Midbrain (tissue), 1 donor: ENCODE measurements around the gene DCUN1D4.

Experiments used
- DNase-seq: peaks from one replicate; lab custom pipeline; 2025; lab: John Stamatoyannopoulos, UW

Gene DCUN1D4

DNA sequence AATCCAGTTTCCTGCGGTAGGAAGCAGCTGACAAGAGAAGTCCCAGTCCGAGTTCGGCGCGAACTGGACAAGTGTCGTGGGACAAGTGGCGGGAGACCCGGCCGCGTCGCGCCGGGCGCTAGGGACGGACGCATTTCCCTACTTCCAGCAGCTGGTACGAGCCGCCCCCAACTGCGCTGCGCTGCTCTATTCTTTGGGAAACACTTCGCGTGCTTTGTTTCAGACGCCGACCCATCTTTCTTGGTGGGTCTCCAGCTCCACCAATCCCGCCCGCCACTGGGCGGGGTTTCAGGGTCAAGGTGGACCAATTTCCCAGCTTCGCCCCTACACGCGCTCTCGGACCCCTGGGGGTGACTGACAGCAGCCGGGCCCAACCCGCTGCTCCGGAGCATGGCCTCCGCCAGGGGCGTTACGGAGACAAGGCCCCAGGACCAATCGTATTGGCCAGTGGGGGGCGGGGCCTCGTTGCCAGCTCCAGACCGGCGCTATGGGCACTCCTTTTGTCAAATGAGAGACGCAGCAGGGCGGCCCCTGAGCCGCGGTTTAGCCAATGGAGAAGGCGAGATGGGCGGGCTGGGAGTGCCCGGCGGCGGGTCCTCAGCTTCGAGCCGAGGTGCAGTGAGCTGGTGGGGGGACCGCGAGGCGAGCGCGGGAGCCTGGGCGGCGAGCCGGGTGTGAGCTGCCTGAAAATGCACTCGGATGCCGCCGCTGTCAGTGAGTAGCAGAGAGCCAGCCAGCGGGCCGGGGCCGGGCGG is at the start of gene DCUN1D4:
Gene DCUN1D4, plus strand, starts transcription at position 600 of the 755 bp plus-strand sequence. Its CDS starts 90 bp downstream, at position 690.
- DNase-seq: peak; percentile 100

DNA sequence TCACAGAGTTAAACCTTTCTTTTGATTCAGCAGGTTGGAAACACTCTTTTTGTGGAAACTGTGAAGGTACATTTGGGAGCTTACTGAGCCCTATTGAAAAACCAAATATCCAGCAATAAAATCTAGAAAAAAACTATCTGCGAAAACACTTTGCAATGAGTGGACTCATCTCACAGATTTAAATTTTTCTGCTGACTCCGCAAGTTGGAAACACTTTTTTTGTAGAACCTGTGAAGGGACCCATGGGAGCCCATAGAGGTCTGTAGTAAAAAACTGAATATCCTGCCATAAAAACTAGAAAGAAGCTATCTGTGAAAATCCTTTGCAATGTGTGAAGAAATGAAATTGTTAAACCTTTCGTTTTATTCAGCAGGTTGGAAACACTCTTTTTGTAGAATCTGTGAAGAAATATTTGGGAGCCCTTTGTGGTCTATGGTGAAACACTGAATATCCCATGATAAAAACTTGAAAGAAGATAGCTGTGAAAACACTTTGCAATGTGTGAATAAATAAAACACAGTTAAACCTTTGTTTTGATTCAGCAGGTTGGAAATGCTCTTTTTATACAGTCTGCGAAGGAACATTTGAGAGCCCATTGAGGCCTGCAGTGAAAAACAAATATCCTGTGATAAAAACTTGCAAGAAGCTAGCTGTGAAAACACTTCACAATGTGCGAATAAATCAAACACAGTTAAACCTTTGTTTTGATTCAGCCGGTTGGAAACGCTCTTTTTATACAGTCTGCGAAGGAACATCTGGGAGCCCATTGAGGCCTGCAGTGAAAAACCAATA is 22.3 kb upstream of the DCUN1D4 start:
- DNase-seq: no peak

DNA sequence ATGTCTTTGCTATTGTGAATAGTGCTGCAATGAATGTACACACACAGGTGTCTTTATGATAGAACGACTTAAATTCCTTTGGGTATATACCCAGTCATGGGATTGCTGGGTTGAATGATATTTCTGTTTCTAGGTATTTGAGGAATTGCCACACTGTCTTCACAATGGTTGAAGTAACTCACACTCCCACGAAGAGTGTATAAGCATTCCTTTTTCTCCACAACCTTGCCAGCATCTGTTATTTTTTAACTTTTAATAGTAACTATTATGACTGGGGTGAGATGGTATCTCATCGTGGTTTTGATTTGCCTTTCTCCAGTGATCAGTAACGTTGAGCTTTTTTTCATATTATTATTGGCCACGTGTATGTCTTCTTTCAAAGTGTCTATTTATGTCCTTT is 17.6 kb upstream of the DCUN1D4 start:
- no peak for DNase-seq

DNA sequence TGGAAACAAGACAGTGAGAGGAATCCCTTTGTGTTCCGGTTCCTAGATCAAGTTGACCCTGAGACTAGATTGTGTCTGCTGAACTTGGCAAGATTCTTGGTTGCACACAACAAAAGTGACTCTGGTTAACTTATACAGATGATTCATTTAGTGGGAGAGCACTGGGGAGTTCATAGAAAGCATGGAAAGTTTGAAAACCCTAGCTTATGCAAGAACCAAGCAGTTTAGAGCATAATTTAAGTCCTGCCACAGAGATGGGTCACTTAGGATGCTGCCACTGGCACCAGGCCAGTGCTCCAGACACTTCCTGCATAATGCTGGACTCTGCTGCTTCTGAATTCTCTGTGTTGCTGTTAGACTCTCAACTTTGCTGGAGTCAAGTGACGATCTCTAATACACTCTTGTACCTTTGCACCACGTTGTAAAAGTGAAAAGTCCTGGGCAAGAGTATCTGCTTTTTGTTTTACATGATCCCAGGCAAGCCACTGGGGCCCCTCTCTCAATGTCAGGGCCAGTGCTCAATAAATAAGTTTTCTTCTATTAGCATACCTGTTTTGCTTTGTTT is 12.7 kb upstream of the DCUN1D4 start:
- DNase-seq: no peak

DNA sequence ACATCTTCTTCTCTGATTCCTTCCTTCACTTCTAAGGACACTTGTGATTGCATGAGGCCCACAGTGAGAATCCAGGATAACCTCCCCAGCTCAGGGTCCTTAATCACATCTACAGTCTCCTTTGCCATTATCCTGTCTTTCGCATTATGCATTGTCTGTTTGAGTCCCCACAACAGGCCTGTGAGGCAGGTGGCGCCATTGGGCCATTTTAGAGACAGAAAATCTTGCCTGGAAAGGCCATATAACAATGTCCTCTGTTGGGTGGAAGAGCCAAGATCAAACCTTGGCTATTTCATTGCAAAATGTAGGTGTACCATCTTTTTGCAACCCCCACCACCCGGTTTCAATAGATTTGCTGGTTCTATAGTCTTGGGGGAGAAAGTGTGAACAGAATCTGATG is 11.8 kb upstream of the DCUN1D4 start:
- DNase-seq: peak; percentile 63

DNA sequence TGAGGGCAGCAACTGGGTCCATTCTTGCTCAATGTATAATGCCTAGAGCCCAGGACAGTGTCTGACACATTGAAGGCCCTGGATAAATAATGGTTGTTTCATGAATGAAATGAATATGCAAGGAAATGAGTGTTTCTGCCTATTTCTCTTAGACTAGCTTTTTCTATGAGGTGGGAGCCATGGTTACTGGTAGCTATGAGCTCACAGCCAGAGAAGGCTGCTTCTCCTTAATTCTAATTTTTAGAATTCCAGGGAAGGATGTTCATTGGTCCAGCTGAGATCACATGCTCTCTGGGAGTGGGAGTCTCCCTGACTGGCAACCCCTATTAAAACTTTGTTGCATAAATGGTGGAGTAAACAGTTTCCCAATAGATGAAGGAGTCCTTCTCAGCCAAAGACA is 9.7 kb upstream of the DCUN1D4 start:
- DNase-seq: no peak

DNA sequence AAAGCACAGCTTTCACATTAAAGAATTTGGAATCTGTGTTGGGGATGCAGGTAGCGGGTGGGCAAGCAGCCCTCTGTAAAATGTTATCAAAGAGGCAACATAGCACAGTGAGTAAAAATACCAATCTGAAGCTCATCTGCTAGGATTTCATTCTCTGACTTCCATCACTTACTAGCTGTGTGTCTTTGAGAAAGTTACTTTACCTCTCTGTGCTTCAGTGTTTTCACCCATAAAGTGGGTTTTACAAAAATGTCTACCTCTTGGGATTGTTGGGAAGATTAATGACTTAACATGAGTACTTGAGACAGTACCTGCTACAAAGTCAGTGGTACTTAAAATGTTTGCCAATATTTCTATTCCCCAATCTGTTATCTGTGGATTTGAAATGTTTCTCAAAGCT is 7.9 kb upstream of the DCUN1D4 start:
- no peak for DNase-seq

DNA sequence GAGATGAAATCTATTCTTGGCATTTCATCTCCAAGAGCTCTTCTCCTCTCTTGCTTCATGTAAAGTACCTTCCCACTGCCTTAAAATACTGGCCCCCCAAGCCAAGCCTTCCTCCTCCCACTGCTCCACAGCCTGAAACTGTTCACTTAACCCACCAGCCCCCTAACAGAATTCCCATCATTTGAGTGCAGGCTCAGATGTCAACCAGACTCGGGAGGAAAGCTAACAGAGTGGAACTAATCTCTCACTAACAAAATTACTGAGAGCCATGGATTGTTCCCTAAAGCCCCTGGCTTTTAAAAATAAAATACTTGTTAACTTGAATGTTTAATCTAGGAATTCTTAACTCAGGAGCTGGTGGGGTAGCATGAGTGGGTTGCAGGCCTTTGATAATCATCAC is 7.1 kb upstream of the DCUN1D4 start:
- DNase-seq: no peak

DNA sequence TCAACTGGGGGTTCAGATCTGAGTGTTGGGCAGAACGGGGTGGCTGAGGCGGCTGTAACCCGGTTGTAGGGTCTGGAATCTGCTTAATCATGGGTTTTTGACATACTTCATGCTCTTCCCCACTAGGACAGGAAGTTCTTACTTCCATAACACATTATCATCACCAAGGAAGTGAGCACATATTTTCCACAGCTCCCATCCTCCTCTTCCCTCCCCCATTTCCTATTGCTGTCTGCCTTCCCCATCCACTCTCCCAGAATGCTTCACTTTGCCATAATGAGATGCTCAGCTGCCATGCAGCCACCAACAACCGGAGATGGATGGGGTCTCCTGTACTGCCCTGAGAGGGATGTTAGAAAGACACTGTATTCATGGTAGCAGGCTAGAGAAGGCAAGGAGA is 6.4 kb upstream of the DCUN1D4 start:
- no peak for DNase-seq

DNA sequence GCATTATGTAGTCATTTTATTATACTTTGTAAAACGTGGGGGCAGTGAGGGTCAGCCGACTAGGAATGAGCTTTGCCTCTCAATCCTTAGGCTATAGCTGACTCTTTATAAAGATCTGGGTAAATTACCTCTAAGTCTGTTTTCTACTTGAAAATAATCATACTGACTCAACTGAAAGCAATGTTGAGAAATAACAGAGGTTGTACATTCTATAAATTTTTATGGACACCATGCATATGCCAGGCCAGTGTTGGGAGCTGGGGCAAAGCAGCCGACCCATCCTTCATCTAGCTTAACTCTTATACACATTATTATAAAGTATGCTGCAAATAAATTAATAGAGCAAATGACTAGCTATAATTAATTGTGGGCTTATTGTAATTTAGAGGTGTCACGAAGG is 2.2 kb upstream of the DCUN1D4 start:
- no peak for DNase-seq

DNA sequence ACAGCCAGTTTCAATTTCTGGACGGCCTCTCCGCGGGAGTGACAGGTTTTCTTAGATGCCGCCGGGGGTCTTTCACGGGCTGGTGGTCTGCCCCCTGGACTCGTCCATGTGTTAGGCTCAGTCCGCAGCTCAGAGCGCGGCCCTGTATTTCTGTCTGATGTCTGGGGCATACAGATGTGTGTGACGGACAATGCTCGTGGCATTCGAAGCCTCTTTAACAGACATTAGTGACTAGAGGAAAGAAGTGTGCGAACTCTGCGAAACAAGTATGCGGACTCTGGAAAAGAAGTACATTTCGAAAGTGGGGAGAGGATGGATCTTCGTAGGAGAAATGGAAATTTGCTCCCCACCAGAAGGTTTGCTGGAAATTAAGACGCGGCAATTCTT is 793 bp upstream of the DCUN1D4 start:
- no peak for DNase-seq

DNA sequence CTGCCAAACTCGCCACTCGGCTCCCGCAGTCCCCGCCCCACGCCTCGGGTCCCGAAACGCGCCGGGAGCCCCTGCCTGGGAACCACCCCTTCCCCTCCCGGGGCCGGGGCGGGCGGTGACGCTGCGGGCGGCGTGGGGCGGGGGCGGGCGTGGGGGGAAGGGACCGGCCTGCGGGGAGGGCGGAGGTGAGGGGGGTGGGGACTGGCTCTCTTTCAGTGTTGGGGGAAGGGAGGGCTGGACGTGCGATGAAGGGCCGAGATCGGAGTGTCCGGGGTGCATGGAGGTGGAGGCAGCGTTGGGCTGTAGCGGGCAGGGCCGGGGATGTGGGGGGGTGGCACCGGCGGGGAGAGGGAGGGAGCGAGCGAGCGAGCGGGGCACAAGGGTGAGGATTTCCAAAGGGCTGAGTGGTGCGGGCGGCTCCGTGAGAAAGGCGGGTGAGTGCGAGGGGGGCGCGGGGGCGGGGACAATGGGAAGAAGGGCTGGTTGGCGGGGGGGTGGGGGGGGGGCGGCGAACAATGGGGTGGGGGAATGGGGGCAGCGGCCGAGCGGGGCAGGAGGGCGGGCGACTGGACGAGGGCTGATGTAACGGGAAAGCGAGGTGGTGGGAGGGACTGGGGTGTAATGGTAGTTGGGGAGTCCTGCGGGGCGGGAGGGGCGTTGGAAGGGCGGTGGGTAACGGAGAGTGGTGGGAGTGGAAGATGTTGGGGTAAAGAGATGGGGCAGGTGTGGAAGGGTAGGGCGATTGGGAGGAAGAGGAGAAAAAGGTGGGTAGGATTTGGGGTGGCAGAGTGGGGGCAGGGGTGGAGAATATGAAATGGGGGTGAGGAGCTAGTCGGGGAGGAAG is 578 bp downstream of the DCUN1D4 start:
- peak; percentile 61 for DNase-seq

DNA sequence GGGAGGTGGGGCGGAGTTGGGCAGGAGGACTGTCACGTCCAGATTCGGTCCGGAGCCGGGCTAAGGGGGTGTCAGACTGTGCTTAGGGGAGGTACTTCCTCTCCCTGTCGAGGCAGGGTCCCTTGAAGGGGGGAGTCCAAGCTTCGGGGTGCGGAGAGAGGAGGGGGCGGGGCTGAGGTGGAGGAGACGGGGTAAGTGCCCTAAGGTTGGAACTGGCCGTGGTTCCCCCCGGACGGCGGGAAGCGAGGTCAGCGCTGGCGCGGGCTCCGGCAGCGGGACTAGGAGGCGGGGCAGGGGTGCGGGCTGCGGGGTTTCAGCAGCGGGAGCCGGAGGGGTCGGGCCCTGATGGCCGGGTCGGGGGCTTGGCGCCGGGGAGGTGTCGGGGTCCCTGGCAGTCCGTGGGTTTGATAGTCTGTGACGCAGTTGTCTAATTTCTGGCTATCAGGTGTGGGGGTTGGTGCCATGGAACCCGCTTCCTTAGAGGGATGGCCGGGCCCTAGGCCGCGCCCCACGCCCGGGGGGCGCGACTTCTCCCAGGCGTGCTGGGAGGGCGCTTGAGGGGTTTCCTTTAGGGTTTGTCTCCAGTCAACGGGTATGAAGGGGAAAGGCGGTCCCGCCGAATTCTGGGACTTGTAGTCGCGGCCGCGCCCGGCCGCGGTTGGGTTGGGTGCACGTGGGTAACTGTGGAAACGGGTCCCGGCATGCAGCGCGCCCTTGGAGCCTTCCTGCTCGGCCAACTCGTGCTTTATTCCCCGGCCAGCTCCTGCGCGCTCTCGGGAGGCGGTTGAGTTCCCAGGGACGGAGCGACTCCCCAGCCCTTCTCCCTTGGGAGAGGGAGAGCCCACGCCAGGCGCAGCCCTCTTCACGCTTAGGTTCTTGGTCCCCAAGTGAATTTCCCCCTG is 1.5 kb downstream of the DCUN1D4 start:
- peak; percentile 93 for DNase-seq

DNA sequence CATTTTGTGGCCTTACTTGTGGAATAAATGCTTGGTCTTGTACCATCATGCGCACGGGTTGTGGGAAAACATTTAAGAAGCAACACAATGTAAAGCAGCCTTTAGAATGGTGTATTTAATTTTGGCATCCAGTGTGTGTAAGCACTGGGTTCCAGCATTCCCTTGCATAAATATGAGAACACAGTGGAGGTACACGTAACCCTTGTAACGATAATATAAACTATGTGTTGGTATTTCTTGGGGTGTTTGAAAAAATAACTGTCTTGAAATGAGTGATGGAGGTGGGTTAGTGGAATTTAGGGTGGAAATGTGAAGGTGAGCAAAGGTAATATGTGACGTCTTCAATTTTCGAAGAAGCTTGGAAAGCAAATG is 2.1 kb downstream of the DCUN1D4 start:
- DNase-seq: no peak

DNA sequence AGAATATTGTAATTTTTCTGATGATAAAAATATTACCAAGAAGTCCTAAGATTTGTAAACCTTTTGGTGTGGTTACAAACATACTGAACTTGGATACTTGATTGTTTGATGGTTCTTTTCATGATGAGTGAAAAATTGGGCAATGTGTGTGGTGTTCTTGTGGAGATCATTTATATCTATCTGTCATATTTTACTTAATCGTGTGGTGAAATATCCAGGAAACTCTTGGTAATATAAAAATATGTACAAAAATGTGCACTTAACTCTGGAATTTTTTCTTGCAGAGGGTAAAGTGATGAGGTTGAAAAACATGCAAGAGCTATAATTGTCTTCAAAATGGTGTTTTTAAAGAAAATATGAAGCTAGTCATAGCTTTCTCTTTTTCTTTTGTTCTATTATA is 2.8 kb downstream of the DCUN1D4 start:
- no peak for DNase-seq

DNA sequence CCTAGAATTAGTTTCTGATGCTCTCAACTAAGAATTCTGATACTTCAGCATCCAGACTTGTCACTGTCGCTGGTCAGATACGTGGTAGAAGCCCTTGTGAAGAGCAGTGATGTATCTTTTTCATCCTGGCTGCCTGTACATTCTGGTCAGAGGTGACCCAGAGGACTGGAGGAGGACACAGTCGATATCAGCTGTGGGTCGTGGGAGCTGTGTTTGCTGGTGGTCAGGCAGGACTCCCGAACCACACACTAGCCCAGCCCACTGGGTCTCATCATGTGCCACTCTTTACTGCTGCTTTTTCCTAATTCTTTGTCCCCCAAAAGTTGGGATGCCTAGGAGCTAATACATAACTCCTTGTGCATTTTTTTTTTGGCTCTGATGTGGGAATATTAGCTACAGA is 6.5 kb downstream of the DCUN1D4 start:
- no peak for DNase-seq

DNA sequence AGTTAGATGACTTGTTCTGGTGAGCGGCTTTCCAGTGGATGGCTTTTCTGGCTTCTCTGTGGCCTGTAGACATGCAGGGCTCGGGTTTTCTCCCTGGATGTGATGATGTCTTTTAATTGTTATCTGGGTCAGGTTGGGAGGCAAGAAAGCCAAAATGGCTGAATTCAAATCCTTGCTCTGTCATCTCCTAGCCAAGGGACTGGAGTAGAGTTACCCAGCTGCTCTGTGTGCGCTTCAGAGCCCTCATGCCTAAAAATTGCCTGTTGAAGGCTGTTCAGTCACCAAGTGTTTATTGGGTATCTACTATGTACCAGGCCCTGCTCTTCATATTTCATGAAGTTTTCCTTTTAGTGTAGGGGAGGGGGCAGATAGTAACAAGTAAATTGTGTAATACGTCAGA is 7.3 kb downstream of the DCUN1D4 start:
- no peak for DNase-seq

DNA sequence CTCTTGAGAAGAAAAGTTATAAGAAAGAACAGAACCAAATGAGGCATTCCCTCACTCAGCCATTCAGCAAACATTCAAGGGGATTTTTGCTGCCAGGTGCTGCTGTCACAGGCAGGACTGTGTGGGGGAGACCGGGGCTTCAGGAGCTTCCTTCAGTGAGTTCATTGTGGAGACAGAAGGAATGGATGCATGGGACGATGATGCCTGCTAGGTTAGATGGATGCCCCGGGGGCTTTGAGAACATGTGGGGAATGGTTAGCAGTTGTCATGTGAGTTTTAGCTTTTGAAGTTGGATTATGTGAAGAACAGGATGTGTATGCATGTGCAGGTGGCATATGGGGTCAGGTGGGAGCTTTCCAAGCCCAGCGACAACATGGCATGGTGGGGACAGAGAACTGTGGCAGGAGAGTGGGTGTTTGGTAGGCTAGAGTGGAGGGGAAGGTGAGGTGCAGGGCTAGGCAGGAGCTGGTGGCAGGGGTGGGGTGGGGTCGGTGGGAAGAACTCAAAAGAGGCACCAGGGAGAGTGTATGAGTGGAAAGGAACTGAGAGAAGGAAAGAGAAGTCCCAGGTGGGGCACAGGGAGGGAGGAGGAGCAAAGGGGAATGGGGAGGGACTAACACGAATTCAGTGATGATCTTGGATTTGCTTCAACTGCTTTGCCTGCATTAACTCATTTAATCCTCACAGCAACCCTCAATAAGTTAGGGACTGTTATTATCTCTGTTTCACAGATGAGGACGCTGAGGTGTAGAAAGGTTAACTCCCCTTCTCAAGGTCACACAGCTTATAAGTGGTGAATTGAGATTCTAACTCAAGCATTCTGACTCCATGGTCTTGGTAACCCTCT is 8.4 kb downstream of the DCUN1D4 start:
- DNase-seq: no peak

DNA sequence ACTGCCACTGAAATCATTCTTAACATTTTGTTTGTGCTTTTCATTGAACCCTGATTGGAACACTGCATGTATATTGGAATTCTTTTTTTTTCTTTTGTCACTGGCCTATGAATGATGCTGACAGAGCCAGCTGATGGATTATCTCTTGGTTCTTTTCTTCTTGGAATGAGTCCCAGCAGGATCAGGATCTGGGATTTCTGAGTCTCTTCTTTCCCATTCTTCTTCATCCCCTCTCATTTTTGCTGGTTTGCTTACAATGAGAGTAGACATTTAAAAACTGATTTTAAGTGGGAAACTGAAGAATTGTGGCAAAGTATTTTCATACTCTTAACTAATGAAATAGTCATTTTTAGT is 9.0 kb downstream of the DCUN1D4 start:
- no peak for DNase-seq

DNA sequence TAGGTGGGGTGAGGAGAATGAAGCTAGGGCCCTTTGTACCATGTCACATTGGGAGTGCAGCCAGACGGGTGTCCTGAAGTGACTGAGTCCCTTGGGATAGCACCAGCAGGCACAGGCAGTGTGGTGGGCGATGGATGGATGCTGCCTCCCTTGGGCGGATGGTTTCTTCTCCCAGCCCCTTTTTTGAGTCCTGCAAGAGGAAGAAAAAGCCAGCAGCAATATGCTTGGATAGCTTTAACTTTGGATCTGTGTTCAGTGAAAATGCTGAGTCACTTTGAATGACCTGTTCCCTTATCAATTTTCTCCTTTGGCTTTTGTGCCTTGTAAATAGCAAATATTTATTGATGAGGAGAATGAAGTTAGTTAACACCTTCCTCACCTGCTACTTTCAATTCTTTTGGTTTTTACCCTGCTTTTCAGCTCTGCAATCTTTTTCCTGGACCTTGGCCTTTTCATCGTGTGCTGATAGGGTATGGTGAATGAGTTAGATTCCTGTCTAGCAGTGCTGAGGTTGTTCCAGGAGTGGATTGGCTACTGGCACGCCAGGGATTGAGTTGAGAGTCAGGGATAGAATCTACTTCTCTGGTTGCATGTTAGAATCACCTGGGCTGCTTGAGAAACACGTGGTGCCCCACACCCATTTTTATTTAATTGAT is 10.2 kb downstream of the DCUN1D4 start:
- no peak for DNase-seq
